Trophoblast cell (in vitro differentiated cells and primary cell): Measurements from ENCODE around the gene CHMP6.

Source experiments
- DNase-seq, 2 donors: peaks; one replicate each; pipeline ENCODE4 v3.0.0-alpha.2; 2016
- H2AFZ ChIP-seq: 2 replicates; pipeline ENCODE4 v1.6.1; 2013; ENCODE audit warnings: low read length, moderate library complexity, mild to moderate bottlenecking; ENCODE audit not compliant: insufficient read depth, poor library complexity
- H2AK5ac ChIP-seq: 2 replicates; pipeline ENCODE4 v1.6.1; 2013; ENCODE audit warnings: mild to moderate bottlenecking, low read length
- H2BK120ac ChIP-seq: 2 replicates; pipeline ENCODE4 v1.6.1; 2013; ENCODE audit warnings: low read length, mild to moderate bottlenecking, moderate library complexity; ENCODE audit not compliant: insufficient read depth, poor library complexity
- H2BK12ac ChIP-seq: 2 replicates; pipeline ENCODE4 v1.6.1; 2013; ENCODE audit warnings: mild to moderate bottlenecking, low read length, moderate library complexity
- H2BK5ac ChIP-seq: 2 replicates; pipeline ENCODE4 v1.6.1; 2013; ENCODE audit warnings: low read length, low read depth, moderate library complexity, mild to moderate bottlenecking; ENCODE audit not compliant: poor library complexity
- H3K14ac ChIP-seq: 2 replicates; pipeline ENCODE4 v1.6.1; 2013; ENCODE audit warnings: mild to moderate bottlenecking, low read length
- H3K18ac ChIP-seq: 2 replicates; pipeline ENCODE4 v1.6.1; 2013; ENCODE audit warnings: mild to moderate bottlenecking, low read length
- H3K23ac ChIP-seq: 2 replicates; pipeline ENCODE4 v1.6.1; 2013; ENCODE audit warnings: low read length
- H3K27ac ChIP-seq: 2 replicates; pipeline ENCODE4 v1.5.1; 2013; ENCODE audit warnings: low read depth, mild to moderate bottlenecking, inconsistent platforms, low read length, moderate library complexity
- H3K27me3 ChIP-seq: 2 replicates; pipeline ENCODE4 v1.6.1; 2013; ENCODE audit warnings: inconsistent platforms, mild to moderate bottlenecking, low read length, moderate library complexity; ENCODE audit not compliant: insufficient read depth
- H3K36me3 ChIP-seq, 2 experiments: 1 replicate in 1 of 2; 2 replicates in 1 of 2; pipeline ENCODE4 v1.6.1; 2013; ENCODE audit warnings: low read length in 2 of 2, mild to moderate bottlenecking in 2 of 2, moderate library complexity in 1 of 2; ENCODE audit not compliant: insufficient read depth in 2 of 2, control insufficient read depth in 1 of 2
- H3K4ac ChIP-seq: 2 replicates; pipeline ENCODE4 v1.6.1; 2013; ENCODE audit warnings: low read depth, mild to moderate bottlenecking, low read length, moderate library complexity
- H3K4me1 ChIP-seq, 2 experiments: 1 replicate in 1 of 2; 2 replicates in 1 of 2; pipeline ENCODE4 v1.6.1; 2013; ENCODE audit warnings: low read length in 2 of 2, mild to moderate bottlenecking in 2 of 2, moderate library complexity in 1 of 2; ENCODE audit not compliant: insufficient read depth in 2 of 2, control insufficient read depth in 1 of 2
- H3K4me2 ChIP-seq: 2 replicates; pipeline ENCODE4 v1.6.1; 2013; ENCODE audit warnings: inconsistent platforms, mild to moderate bottlenecking, low read length, moderate library complexity
- H3K4me3 ChIP-seq: 2 replicates; pipeline ENCODE4 v1.5.1; 2013; ENCODE audit warnings: mild to moderate bottlenecking, low read depth, low read length, inconsistent platforms
- H3K79me1 ChIP-seq: one replicate; pipeline ENCODE4 v1.6.1; 2013; ENCODE audit warnings: low read length
- H3K79me2 ChIP-seq: 2 replicates; pipeline ENCODE4 v1.6.1; 2013; ENCODE audit warnings: low read length, mild to moderate bottlenecking; ENCODE audit not compliant: control insufficient read depth, insufficient read depth, poor library complexity
- H3K9ac ChIP-seq: 2 replicates; pipeline ENCODE4 v1.6.1; 2013; ENCODE audit warnings: mild to moderate bottlenecking, low read length
- H3K9me3 ChIP-seq: 2 replicates; pipeline ENCODE4 v1.6.1; 2013; ENCODE audit warnings: low read depth, mild to moderate bottlenecking, control low read depth, inconsistent platforms, low read length; ENCODE audit not compliant: insufficient read depth
- H4K12ac ChIP-seq: 2 replicates; pipeline ENCODE4 v1.6.1; 2013; ENCODE audit warnings: low read depth, mild to moderate bottlenecking, low read length, moderate library complexity
- H4K8ac ChIP-seq: 2 replicates; pipeline ENCODE4 v1.6.1; 2013; ENCODE audit warnings: low read depth, mild to moderate bottlenecking, low read length, moderate library complexity
- H4K91ac ChIP-seq: one replicate; pipeline ENCODE4 v1.6.1; 2013; ENCODE audit warnings: low read depth, mild to moderate bottlenecking, low read length, moderate library complexity
- WGBS: extraction: QIAGEN DNeasy Blood & Tissue Kit; methylation state at CpG from one replicate; pipeline ENCODE4 v1.1.7; 2013; ENCODE audit warnings: missing lambda C conversion rate; ENCODE audit not compliant: insufficient read length, insufficient coverage; ENCODE audit errors: extremely low coverage; 5-methylcytosine and 5-hydroxymethylcytosine counted together

The CHMP6 gene

DNA sequence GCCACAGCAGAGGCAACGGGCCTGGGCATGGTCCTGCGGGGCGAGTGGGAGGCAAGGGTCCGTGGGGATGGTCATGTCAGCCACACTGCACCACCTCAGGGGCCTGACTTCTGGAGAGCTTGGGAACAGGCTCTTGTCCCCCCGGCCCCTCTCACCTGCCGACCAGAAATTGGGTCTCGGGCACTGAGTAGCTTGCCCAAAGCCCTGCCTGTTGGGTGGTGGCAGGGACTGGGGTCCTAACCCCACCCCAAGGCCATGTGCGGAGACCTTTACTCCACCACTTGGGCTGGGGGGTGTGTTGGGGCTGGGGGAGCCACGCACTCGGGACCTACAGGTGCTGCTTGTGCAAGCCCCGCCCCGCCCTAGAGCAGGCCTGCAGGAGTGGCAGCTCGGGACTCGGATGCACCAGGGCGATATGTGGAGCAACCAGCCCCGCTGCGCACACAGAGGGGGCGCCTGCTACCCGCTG lies 24.2 kb upstream of the CHMP6 start:
- Histone ChIP-seq H3K79me1 (no peaks in the 10 kb centered on the region), H4K8ac (no peak overlapping the region), H3K27me3 (no peaks in the 10 kb centered on the region), H3K9me3 (peaks cover 2% of the 10 kb centered on the region), H2BK5ac (no peak overlapping the region), H4K91ac (no peak overlapping the region), H2AK5ac (no peak overlapping the region), H3K18ac (no peak overlapping the region), H3K4ac (no peak overlapping the region), H2BK120ac (no peak overlapping the region), H3K36me3 (peaks cover 2 to 5% of the 10 kb centered on the region in 2 experiments), H4K12ac (no peak overlapping the region), H3K9ac (no peak overlapping the region), H3K79me2 (no peaks in the 10 kb centered on the region), H3K23ac (no peak overlapping the region), H3K4me1 (no peaks in the 10 kb centered on the region), H2AFZ (no peak overlapping the region), H3K27ac (no peak overlapping the region), H2BK12ac (no peak overlapping the region), H3K4me2 (no peak overlapping the region), H3K4me3 (no peak overlapping the region), H3K14ac (no peak overlapping the region)
- no peak for DNase-seq
- no CpG with 5 or more reads among the region's 19 CpGs for WGBS

DNA sequence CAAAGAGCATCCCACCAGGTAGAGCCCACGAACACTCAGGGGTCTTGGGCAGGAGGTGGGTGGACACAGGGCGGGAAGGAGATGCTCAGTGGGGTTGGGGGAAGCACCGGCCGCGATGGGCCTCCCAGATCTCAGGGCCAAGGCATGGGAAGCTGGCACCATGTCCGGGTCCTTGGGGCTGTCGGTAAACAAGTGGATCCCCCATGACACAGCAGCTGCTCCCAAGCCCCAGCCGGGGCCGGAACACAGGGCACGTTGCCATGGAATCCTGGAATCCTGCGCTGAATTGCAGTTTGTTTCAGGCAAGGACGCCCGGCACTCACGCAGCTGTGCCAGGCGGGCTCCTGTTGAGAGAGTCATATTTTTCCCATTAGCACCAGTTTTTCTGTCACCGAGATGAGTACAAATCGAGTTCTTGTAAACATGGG lies 23.0 kb upstream of the CHMP6 start:
- no CpG with 5 or more reads among the region's 17 CpGs for WGBS
- no peak overlapping the region for H3K23ac ChIP-seq
- H3K4me1 ChIP-seq: no peaks in the 10 kb centered on the region
- H3K79me2 ChIP-seq: no peaks in the 10 kb centered on the region
- no peak overlapping the region for H3K14ac ChIP-seq
- no peak overlapping the region for H2BK120ac ChIP-seq
- H3K4me2 ChIP-seq: no peak overlapping the region
- no peak overlapping the region for H3K4ac ChIP-seq
- no peaks in the 10 kb centered on the region for H3K79me1 ChIP-seq
- H3K4me3 ChIP-seq: no peak overlapping the region
- no peak overlapping the region for H4K91ac ChIP-seq
- no peaks in the 10 kb centered on the region for H3K27me3 ChIP-seq
- H3K27ac ChIP-seq: no peak overlapping the region
- H3K9ac ChIP-seq: no peak overlapping the region
- H3K36me3 ChIP-seq: peaks cover 2 to 5% of the 10 kb centered on the region in 2 experiments
- DNase-seq: no peak
- H2BK5ac ChIP-seq: no peak overlapping the region
- H4K12ac ChIP-seq: no peak overlapping the region
- no peak overlapping the region for H2AFZ ChIP-seq
- no peak overlapping the region for H2AK5ac ChIP-seq
- no peak overlapping the region for H4K8ac ChIP-seq
- no peak overlapping the region for H3K18ac ChIP-seq
- peaks cover 2% of the 10 kb centered on the region for H3K9me3 ChIP-seq
- H2BK12ac ChIP-seq: no peak overlapping the region

DNA sequence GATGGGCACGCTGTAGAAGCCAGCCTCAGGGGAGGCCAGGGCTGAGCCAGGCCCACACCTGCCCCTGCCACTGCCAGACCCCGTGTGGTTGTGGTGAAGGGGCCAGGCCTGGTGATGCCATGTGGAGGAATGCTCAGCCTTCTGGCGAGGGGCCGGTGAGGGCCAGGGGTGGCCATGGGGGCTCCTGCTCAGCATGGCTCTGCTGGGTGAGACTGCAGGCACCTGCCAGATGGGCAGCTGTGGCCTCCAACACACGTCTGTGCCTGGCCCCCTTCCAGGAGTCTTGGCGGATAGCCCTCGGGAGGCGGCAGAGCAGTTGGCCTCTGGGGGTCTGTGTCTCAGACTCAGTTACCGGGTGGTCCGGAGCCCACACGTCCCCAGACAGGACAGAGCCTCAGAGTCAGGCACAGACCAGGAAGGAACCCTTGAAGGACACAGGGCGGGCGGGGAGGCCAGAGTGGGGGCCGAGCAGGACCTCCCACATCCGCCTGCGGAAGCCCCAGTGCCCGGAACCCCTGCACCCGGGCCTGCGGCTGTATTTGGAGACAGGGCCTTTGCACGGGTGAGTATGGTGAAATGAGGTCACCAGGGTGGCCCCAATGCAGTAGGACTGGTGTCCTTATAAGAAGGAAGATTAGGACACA lies 22.5 kb upstream of the CHMP6 start:
- Histone ChIP-seq H3K9me3 (peaks cover 2% of the 10 kb centered on the region), H2BK12ac (no peak overlapping the region), H3K18ac (no peak overlapping the region), H3K4ac (no peak overlapping the region), H3K9ac (no peak overlapping the region), H4K8ac (no peak overlapping the region), H3K79me1 (no peaks in the 10 kb centered on the region), H2AK5ac (no peak overlapping the region), H2BK5ac (no peak overlapping the region), H3K79me2 (no peaks in the 10 kb centered on the region), H3K36me3 (peaks cover 2 to 5% of the 10 kb centered on the region in 2 experiments), H2AFZ (no peak overlapping the region), H3K27ac (no peak overlapping the region), H3K4me1 (no peaks in the 10 kb centered on the region), H3K4me3 (no peak overlapping the region), H3K27me3 (no peaks in the 10 kb centered on the region), H3K23ac (no peak overlapping the region), H3K4me2 (no peak overlapping the region), H4K12ac (no peak overlapping the region), H3K14ac (no peak overlapping the region), H4K91ac (no peak overlapping the region), H2BK120ac (no peak overlapping the region)
- no CpG with 5 or more reads among the region's 20 CpGs for WGBS
- DNase-seq: no peak

DNA sequence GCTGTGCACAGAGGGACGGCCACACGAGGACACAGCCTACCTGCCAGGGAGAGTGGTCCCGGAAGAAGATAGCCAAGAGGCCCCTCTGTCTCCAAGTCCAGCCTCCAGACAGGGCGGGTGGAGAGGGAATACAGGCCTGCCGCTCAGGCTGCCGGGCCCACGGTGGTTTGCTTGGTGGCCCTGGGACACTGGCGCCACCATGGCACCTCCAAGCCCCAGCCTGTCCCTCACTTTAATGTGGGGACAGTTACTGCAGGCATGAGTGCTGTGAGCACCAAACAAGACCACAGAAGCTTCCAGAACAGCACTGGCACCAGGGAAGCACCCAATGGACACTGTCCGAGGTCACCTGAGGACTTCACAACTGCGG lies 22.0 kb upstream of the CHMP6 start:
- no peak for DNase-seq
- Histone ChIP-seq H2AFZ (no peak overlapping the region), H4K91ac (no peak overlapping the region), H3K23ac (no peak overlapping the region), H4K8ac (no peak overlapping the region), H3K36me3 (peaks cover 0 to 4% of the 10 kb centered on the region in 2 experiments), H3K4me3 (no peak overlapping the region), H3K79me1 (no peaks in the 10 kb centered on the region), H3K18ac (no peak overlapping the region), H3K27ac (no peak overlapping the region), H3K27me3 (no peaks in the 10 kb centered on the region), H3K14ac (no peak overlapping the region), H2AK5ac (no peak overlapping the region), H3K4ac (no peak overlapping the region), H2BK12ac (no peak overlapping the region), H3K9me3 (peaks cover 2% of the 10 kb centered on the region), H4K12ac (no peak overlapping the region), H3K9ac (no peak overlapping the region), H2BK120ac (no peak overlapping the region), H3K4me2 (no peak overlapping the region), H3K4me1 (no peaks in the 10 kb centered on the region), H3K79me2 (no peaks in the 10 kb centered on the region), H2BK5ac (no peak overlapping the region)
- WGBS: no CpG with 5 or more reads among the region's 10 CpGs
